GM18907 (cell line): Measurements from ENCODE around the gene ENO3.

ENCODE experiments used
- ATAC-seq: cut with Tn5 transposase; IDR thresholded peaks from one replicate; pipeline ENCODE4 v1.9.1; 2021; ENCODE audit warnings: mild to moderate bottlenecking, moderate library complexity; ENCODE audit not compliant: unreplicated experiment

ENO3 gene

DNA sequence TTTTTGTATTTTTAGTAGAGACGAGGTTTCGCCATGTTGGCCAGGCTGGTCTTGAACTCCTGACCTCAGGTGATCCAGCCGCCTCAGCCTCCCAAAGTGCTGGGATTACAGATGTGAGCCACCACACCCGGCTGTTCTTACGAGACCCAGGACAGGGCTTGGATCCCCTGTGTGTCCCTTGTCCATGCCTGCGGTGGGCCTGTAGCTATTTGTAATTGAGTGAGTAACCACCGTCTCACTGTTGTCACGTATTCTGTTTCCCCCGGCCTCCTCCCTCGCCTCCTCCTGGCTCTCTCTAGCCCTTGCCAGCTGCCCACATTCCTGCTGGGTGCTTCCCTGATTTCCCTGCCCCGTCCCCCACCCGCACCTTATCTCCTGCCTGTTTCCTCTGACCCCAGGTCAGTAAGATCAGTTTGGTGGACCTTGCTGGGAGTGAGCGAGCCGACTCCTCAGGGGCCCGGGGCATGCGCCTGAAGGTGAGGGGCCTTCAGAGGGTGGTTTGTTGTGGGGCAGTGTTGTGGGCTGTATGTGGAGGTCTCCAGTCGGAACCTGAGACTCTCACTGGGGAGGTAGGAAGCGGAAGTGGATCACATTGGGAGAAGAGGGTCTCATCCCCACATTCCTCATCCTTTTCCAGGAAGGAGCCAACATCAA, 52.4 kb downstream of the ENO3 start:
- ATAC-seq = no peak
